Measurements from ENCODE around the gene NKAIN2.

The NKAIN2 gene

GRCh38 chr6:124036384-124036783, 232.7 kb downstream of the NKAIN2 start:
- intact Hi-C loops (cut with DNase I; ENCODE audit: low total_unique reads) = no loop called here
- Histone ChIP-seq H3K4me3 (no peak overlapping the region), H3K4me1 (no peaks in the 10 kb centered on the region), H3K36me3 (no peaks in the 10 kb centered on the region), H3K9me3 (no peaks in the 10 kb centered on the region), H3K27me3 (no peaks in the 10 kb centered on the region), H3K27ac (no peak overlapping the region)
- no peak for TF ChIP-seq CTCF (IDR thresholded peaks at IDR 0.05)
- no peak for DNase-seq

GRCh38 chr6:124040655-124041054, 237.0 kb downstream of the NKAIN2 start:
- H3K9me3 ChIP-seq = no peaks in the 10 kb centered on the region
- H3K4me3 ChIP-seq = no peak overlapping the region
- no peaks in the 10 kb centered on the region for H3K36me3 ChIP-seq
- no peak for DNase-seq
- no peaks in the 10 kb centered on the region for H3K27me3 ChIP-seq
- TF ChIP-seq CTCF (IDR thresholded peaks at IDR 0.05) = no peak
- H3K4me1 ChIP-seq = no peaks in the 10 kb centered on the region
- intact Hi-C loops (cut with DNase I; ENCODE audit: low total_unique reads) = no loop called here
- no peak overlapping the region for H3K27ac ChIP-seq

DNA sequence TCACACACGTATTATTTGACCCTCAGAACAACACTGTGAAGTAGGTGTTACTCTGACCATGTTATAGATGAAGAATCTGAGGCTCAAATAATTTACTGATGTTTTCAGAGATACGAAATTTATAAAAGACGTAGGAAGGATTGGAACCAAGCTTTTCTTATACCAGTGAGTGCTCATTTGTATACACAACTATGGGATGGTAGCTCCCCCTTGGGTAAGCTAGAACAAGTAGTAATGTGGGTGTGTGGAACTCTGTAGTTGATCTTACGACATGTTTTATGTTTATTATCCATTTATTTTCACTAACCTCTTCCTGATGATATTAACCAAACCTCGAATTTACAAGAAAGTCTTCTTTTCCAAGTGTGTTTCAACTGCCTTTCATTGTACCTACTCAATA, 248.5 kb downstream of the NKAIN2 start:
- no peaks in the 10 kb centered on the region for H3K36me3 ChIP-seq
- intact Hi-C loops (cut with DNase I; ENCODE audit: low total_unique reads) = no loop called here
- no peak overlapping the region for H3K27ac ChIP-seq
- no peaks in the 10 kb centered on the region for H3K9me3 ChIP-seq
- TF ChIP-seq CTCF (IDR thresholded peaks at IDR 0.05) = no peak
- no peaks in the 10 kb centered on the region for H3K4me1 ChIP-seq
- DNase-seq = no peak
- no peak overlapping the region for H3K4me3 ChIP-seq
- no peaks in the 10 kb centered on the region for H3K27me3 ChIP-seq

DNA sequence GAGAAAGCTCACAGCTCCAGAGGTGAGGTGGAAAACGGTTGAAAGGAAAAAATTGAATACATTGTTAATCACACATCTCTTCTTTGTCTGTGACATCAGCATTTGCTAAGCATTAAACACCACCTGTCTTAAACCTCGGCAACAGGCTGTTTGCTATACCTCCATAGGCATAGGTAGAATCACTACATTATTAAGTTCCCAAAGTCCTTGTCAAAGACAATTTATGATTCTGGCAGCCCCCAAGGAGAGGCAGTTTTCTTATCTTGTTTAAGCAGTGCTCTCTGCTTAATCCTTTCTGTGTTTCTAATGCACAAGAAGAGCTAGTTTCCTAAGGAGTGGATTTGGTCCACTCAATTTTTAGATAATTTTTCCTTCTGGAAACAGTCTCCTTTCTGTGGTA, 249.7 kb downstream of the NKAIN2 start:
- intact Hi-C loops (cut with DNase I; ENCODE audit: low total_unique reads) = no loop called here
- H3K4me1 ChIP-seq = no peaks in the 10 kb centered on the region
- no peak for DNase-seq
- H3K27ac ChIP-seq = no peak overlapping the region
- no peak overlapping the region for H3K4me3 ChIP-seq
- no peak for TF ChIP-seq CTCF (IDR thresholded peaks at IDR 0.05)
- H3K27me3 ChIP-seq = no peaks in the 10 kb centered on the region
- H3K36me3 ChIP-seq = no peaks in the 10 kb centered on the region
- no peaks in the 10 kb centered on the region for H3K9me3 ChIP-seq

- Histone ChIP-seq H3K4me1 (no peaks in the 10 kb centered on the region), H3K27ac (no peak overlapping the region), H3K27me3 (no peaks in the 10 kb centered on the region), H3K4me3 (no peak overlapping the region), H3K36me3 (no peaks in the 10 kb centered on the region), H3K9me3 (no peaks in the 10 kb centered on the region)
- no peak for DNase-seq
- TF ChIP-seq CTCF (IDR thresholded peaks at IDR 0.05) = no peak
- intact Hi-C loops (cut with DNase I; ENCODE audit: low total_unique reads) = no loop called here
These were observed 250.4 kb downstream of the NKAIN2 start for GRCh38 chr6:124054034-124054433.

DNA sequence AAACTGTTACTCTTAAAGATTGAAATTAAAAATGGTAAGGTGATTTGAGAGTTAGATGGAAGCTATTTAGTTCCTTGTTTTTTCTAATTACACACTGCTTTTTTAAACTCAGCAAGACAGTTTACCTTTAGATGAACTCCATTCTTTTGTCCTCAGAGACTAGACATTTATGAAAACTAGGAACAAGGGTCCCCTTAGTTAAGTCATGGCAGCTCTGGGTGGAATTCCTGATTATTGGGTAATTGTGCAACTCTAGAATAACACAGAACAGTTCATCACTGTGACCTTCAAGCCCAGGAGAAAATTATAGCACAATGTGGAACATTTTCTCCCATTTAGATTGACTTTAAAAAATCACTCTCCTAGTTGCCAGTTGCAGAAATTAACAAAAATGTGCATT, 251.7 kb downstream of the NKAIN2 start:
- no peaks in the 10 kb centered on the region for H3K36me3 ChIP-seq
- no peak for DNase-seq
- H3K4me3 ChIP-seq = no peak overlapping the region
- H3K27ac ChIP-seq = no peak overlapping the region
- no peaks in the 10 kb centered on the region for H3K4me1 ChIP-seq
- H3K9me3 ChIP-seq = no peaks in the 10 kb centered on the region
- no peak for TF ChIP-seq CTCF (IDR thresholded peaks at IDR 0.05)
- intact Hi-C loops (cut with DNase I; ENCODE audit: low total_unique reads) = no loop called here
- H3K27me3 ChIP-seq = no peaks in the 10 kb centered on the region

Measured in tibial artery (tissue), 4 donors.